Common myeloid progenitor, CD34-positive (primary cell): ENCODE data around the gene PDIA5. TPM values are rescaled to one million over a fixed set of nuclear protein-coding genes. Genes with fewer than 3 reads are reported as not detected.
A peak's percentile ranks its signal among the peaks of the same experiment; 100 is the strongest.

Experiments
- CTCF ChIA-PET: fragments of 350-600 bp; sonication (Branson Sonifier 250); formaldehyde crosslinking; loops from one replicate; lab custom pipeline; 2021; ENCODE audit warnings: antibody characterized with exemption; lab: Charles Lee
- POLR2A ChIA-PET: fragments of 350-600 bp; sonication (Branson Sonifier 250); formaldehyde crosslinking; loops from one replicate; lab custom pipeline; 2021; ENCODE audit warnings: antibody characterized with exemption; lab: Charles Lee
- DNase-seq, 3 donors: peaks; one replicate each; pipeline versions ENCODE4 v3.0.0 to v3.0.0-alpha.2; 2013
- H3K27ac ChIP-seq, 2 experiments: 1 replicate in 1 of 2; 2 replicates in 1 of 2; pipeline ENCODE4 v1.7.0; 2013; ENCODE audit warnings: inconsistent platforms in 2 of 2, low read length in 2 of 2, mild to moderate bottlenecking in 2 of 2, low read depth in 1 of 2, moderate library complexity in 1 of 2; ENCODE audit not compliant: severe bottlenecking in 2 of 2, insufficient read depth in 1 of 2, poor library complexity in 1 of 2
- H3K27me3 ChIP-seq, 5 experiments: replicated peaks in 2 of 5; 1 replicate in 3 of 5; 2 replicates in 2 of 5; pipeline versions ENCODE4 v1.6.1 to v1.7.0; 2013; ENCODE audit warnings: low read length in 4 of 5, mild to moderate bottlenecking in 2 of 5, moderate library complexity in 2 of 5, inconsistent platforms in 1 of 5; ENCODE audit not compliant: insufficient read depth in 5 of 5, control insufficient read depth in 4 of 5
- H3K36me3 ChIP-seq, 4 experiments: 1 replicate in 2 of 4; 2 replicates in 2 of 4; pipeline versions ENCODE4 v1.6.1 to v1.7.0; 2013; ENCODE audit warnings: low read length in 3 of 4, control low read depth in 1 of 4, mild to moderate bottlenecking in 1 of 4; ENCODE audit not compliant: control insufficient read depth in 4 of 4, insufficient read depth in 4 of 4
- H3K4me1 ChIP-seq, 4 experiments: 1 replicate in 3 of 4; 2 replicates in 1 of 4; pipeline versions ENCODE4 v1.6.1 to v1.7.1; 2013; ENCODE audit warnings: low read length in 3 of 4, mild to moderate bottlenecking in 3 of 4, control low read depth in 1 of 4, inconsistent platforms in 1 of 4, moderate library complexity in 1 of 4; ENCODE audit not compliant: control insufficient read depth in 4 of 4, insufficient read depth in 4 of 4; ENCODE audit errors: control extremely low read depth in 1 of 4
- H3K4me3 ChIP-seq, 7 experiments: 1 replicate in 4 of 7; 2 replicates in 3 of 7; pipeline versions ENCODE4 v1.5.1 to v1.7.0; 2013; ENCODE audit warnings: mild to moderate bottlenecking in 7 of 7, low read length in 6 of 7, moderate library complexity in 6 of 7, inconsistent platforms in 2 of 7, low read depth in 2 of 7, control low read depth in 1 of 7; ENCODE audit not compliant: insufficient read depth in 4 of 7, control insufficient read depth in 1 of 7; ENCODE audit errors: extremely low read depth in 1 of 7
- H3K9me3 ChIP-seq, 5 experiments: 1 replicate in 4 of 5; 2 replicates in 1 of 5; pipeline versions ENCODE4 v1.6.1 to v1.7.1; 2013; ENCODE audit warnings: low read length in 4 of 5, mild to moderate bottlenecking in 2 of 5, inconsistent platforms in 1 of 5, low read depth in 1 of 5, moderate library complexity in 1 of 5; ENCODE audit not compliant: control insufficient read depth in 4 of 5, insufficient read depth in 2 of 5; ENCODE audit errors: control extremely low read depth in 1 of 5
- WGBS: methylation state at CpG from one replicate; pipeline ENCODE4 v1.1.5; 2013; ENCODE audit not compliant: insufficient coverage; 5-methylcytosine and 5-hydroxymethylcytosine counted together
- polyA plus RNA-seq: library from polyadenylated mRNA; unstranded; fragments of 120-200 nt; gene quantifications from one replicate; pipeline ENCODE4 v1.2.1, GENCODE V29; 2013

PDIA5 gene
- 16.6 TPM for polyA plus RNA-seq

- no peaks in the 10 kb centered on the region for H3K9me3 ChIP-seq
- H3K36me3 ChIP-seq = peaks cover 0 to 2% (median 0%) of the 10 kb centered on the region in 4 experiments
- ChIA-PET POLR2A (interaction anchor here (1.5 kb wide), 1 partner anchor 19 kb away, joined by 5 read pairs; no protein-coding TSS in a partner anchor), CTCF (interaction anchor here (0.7 to 1.5 kb wide), 6 partner anchors 9 to 177 kb away, joined by 3 to 6 read pairs (median 4); partner anchors contain the start of gene SEMA5B)
- peak; percentile 65 to 75 (median 65) for DNase-seq
- 0% methylated on average over 58 of the region's 72 CpGs for WGBS
- H3K27me3 ChIP-seq = no peaks in the 10 kb centered on the region
- peaks cover 3 to 46% (median 27%) of the 10 kb centered on the region in 4 experiments for H3K4me1 ChIP-seq
- peak within 1 kb of the TSS; percentile 69 to 85 (median 82) for H3K4me3 ChIP-seq
- H3K27ac ChIP-seq = peak within 1 kb of the TSS in 1 of 2 experiments; percentile 47
These were observed at the start of gene PDIA5 for GRCh38 chr3:123066896-123067688. TSS of gene PDIA5 (plus strand) at chr3:123067025. CDS start at chr3:123067165, 140 bp downstream.

GRCh38 chr3:123018683-123019082, 48.1 kb upstream of the PDIA5 start:
- WGBS = 100% methylated on average over 1 of the region's 1 CpG
- POLR2A ChIA-PET = no interaction called here
- Histone ChIP-seq H3K4me3 (no peak overlapping the region), H3K4me1 (peaks cover 0 to 2% (median 0%) of the 10 kb centered on the region in 4 experiments), H3K27me3 (peaks cover 0 to 24% (median 17%) of the 10 kb centered on the region in 5 experiments), H3K27ac (no peak overlapping the region), H3K9me3 (no peaks in the 10 kb centered on the region), H3K36me3 (no peaks in the 10 kb centered on the region)
- DNase-seq = no peak
- CTCF ChIA-PET = interaction anchor here (1.0 to 8.5 kb wide), 3 partner anchors 11 to 79 kb away, joined by 3 to 60 read pairs (median 3); partner anchors contain the start of gene SEMA5B

- no peak overlapping the region for H3K27ac ChIP-seq
- CTCF ChIA-PET = interaction anchor here (0.6 to 8.5 kb wide), 4 partner anchors 11 to 80 kb away, joined by 3 to 60 read pairs (median 3); partner anchors contain the start of gene SEMA5B
- H3K27me3 ChIP-seq = peaks cover 0 to 28% (median 18%) of the 10 kb centered on the region in 5 experiments
- 89% methylated on average over 1 of the region's 3 CpGs for WGBS
- POLR2A ChIA-PET = no interaction called here
- no peaks in the 10 kb centered on the region for H3K9me3 ChIP-seq
- no peak overlapping the region for H3K4me3 ChIP-seq
- H3K4me1 ChIP-seq = peaks cover 0 to 2% (median 0%) of the 10 kb centered on the region in 4 experiments
- H3K36me3 ChIP-seq = no peaks in the 10 kb centered on the region
- no peak for DNase-seq
These were observed 47.7 kb upstream of the PDIA5 start for GRCh38 chr3:123019161-123019560.

- ChIA-PET CTCF (interaction anchor here (0.6 to 8.5 kb wide), 2 partner anchors 10 to 17 kb away, joined by 3 to 60 read pairs; partner anchors contain the start of gene SEMA5B), POLR2A (no interaction called here)
- WGBS = 96% methylated on average over 4 of the region's 5 CpGs
- H3K4me1 ChIP-seq = peaks cover 0 to 2% (median 0%) of the 10 kb centered on the region in 4 experiments
- no peaks in the 10 kb centered on the region for H3K36me3 ChIP-seq
- H3K4me3 ChIP-seq = no peak overlapping the region
- no peak for DNase-seq
- H3K27ac ChIP-seq = no peak overlapping the region
- peaks cover 0 to 32% (median 22%) of the 10 kb centered on the region in 5 experiments for H3K27me3 ChIP-seq
- no peaks in the 10 kb centered on the region for H3K9me3 ChIP-seq
These were observed 47.2 kb upstream of the PDIA5 start for GRCh38 chr3:123019591-123019990.

GRCh38 chr3:123020709-123021108, 46.1 kb upstream of the PDIA5 start:
- H3K36me3 ChIP-seq = no peaks in the 10 kb centered on the region
- H3K4me3 ChIP-seq = no peak overlapping the region
- H3K27me3 ChIP-seq = peaks cover 0 to 42% (median 33%) of the 10 kb centered on the region in 5 experiments
- no peak for DNase-seq
- ChIA-PET POLR2A (no interaction called here), CTCF (interaction anchor here (1.4 to 8.5 kb wide), 4 partner anchors 9 to 78 kb away, joined by 4 to 60 read pairs (median 7); partner anchors contain the start of gene SEMA5B)
- no peaks in the 10 kb centered on the region for H3K9me3 ChIP-seq
- WGBS = 100% methylated on average over 2 of the region's 3 CpGs
- peaks cover 0 to 3% (median under 1%) of the 10 kb centered on the region in 4 experiments for H3K4me1 ChIP-seq
- H3K27ac ChIP-seq = no peak overlapping the region

GRCh38 chr3:123021388-123021787, 45.4 kb upstream of the PDIA5 start:
- CTCF ChIA-PET = interaction anchor here (1.4 to 1.8 kb wide), 3 partner anchors 33 to 79 kb away, joined by 4 to 9 read pairs (median 5); no protein-coding TSS in a partner anchor
- no peak for DNase-seq
- H3K36me3 ChIP-seq = no peaks in the 10 kb centered on the region
- H3K27me3 ChIP-seq = peaks cover 0 to 47% (median 39%) of the 10 kb centered on the region in 5 experiments
- H3K4me1 ChIP-seq = peaks cover 0 to 8% (median 6%) of the 10 kb centered on the region in 4 experiments
- POLR2A ChIA-PET = no interaction called here
- H3K9me3 ChIP-seq = no peaks in the 10 kb centered on the region
- no peak overlapping the region for H3K4me3 ChIP-seq
- H3K27ac ChIP-seq = no peak overlapping the region
- 95% methylated on average over 3 of the region's 7 CpGs for WGBS
